Measurements from ENCODE around the gene CFAP61. TPM values are rescaled to one million over a fixed set of nuclear protein-coding genes. Genes with fewer than 3 reads are reported as not detected.

CFAP61 gene
- total RNA-seq, 1 donor from 2014 or later, result not detected

GRCh38 chr20:20404633-20405032 is 352.3 kb downstream of the CFAP61 start:
- Mint-ChIP-seq H3K4me1 (ENCODE audit: low read depth, unreplicated experiment) (peaks cover 2% of the 10 kb centered on the region), H3K9me3 (ENCODE audit: unreplicated experiment) (no peaks in the 10 kb centered on the region), H3K36me3 (ENCODE audit: low read depth, unreplicated experiment) (peaks cover under 1% of the 10 kb centered on the region), H3K27ac (ENCODE audit: unreplicated experiment) (no peak overlapping the region), H3K4me3 (ENCODE audit: unreplicated experiment) (no peak overlapping the region), H3K27me3 (ENCODE audit: low read depth, unreplicated experiment) (peaks cover 12% of the 10 kb centered on the region)
- no peak overlapping the region for H3K9ac ChIP-seq (ENCODE audit: low read length)
- H3K4me2 ChIP-seq (ENCODE audit: low read length), result no peak overlapping the region
- DNase-seq (ENCODE audit: low read depth) (no peak), FAIRE-seq (no peak)
- H3K4me3 ChIP-seq (ENCODE audit: insufficient read depth, low read depth, low read length), result no peak overlapping the region
- H3K27ac ChIP-seq (ENCODE audit: low read depth, low read length), result no peak overlapping the region
- TF ChIP-seq, protein P1, sequence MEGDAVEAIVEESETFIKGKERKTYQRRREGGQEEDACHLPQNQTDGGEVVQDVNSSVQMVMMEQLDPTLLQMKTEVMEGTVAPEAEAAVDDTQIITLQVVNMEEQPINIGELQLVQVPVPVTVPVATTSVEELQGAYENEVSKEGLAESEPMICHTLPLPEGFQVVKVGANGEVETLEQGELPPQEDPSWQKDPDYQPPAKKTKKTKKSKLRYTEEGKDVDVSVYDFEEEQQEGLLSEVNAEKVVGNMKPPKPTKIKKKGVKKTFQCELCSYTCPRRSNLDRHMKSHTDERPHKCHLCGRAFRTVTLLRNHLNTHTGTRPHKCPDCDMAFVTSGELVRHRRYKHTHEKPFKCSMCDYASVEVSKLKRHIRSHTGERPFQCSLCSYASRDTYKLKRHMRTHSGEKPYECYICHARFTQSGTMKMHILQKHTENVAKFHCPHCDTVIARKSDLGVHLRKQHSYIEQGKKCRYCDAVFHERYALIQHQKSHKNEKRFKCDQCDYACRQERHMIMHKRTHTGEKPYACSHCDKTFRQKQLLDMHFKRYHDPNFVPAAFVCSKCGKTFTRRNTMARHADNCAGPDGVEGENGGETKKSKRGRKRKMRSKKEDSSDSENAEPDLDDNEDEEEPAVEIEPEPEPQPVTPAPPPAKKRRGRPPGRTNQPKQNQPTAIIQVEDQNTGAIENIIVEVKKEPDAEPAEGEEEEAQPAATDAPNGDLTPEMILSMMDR (IDR thresholded peaks at IDR 0.05; ENCODE audit: insufficient read depth, low read depth, low read length), result no peak
- TF ChIP-seq EZH2 (IDR thresholded peaks at IDR 0.05; ENCODE audit: insufficient read depth, low read length), result no peak
- H3K36me3 ChIP-seq (ENCODE audit: insufficient read depth, low read length), result no peaks in the 10 kb centered on the region
- no peak overlapping the region for H2AFZ ChIP-seq (ENCODE audit: low read depth, low read length)
- H3K27me3 ChIP-seq (ENCODE audit: insufficient read depth, low read length), result no peaks in the 10 kb centered on the region
- H3K79me2 ChIP-seq (ENCODE audit: insufficient read depth, low read length), result no peaks in the 10 kb centered on the region
- H3K9me3 ChIP-seq (ENCODE audit: insufficient read depth, low read depth, low read length), result no peaks in the 10 kb centered on the region
- H4K20me1 ChIP-seq (ENCODE audit: insufficient read depth, low read length), result no peaks in the 10 kb centered on the region
- no peaks in the 10 kb centered on the region for H3K4me1 ChIP-seq (ENCODE audit: insufficient read depth, low read length)

DNA sequence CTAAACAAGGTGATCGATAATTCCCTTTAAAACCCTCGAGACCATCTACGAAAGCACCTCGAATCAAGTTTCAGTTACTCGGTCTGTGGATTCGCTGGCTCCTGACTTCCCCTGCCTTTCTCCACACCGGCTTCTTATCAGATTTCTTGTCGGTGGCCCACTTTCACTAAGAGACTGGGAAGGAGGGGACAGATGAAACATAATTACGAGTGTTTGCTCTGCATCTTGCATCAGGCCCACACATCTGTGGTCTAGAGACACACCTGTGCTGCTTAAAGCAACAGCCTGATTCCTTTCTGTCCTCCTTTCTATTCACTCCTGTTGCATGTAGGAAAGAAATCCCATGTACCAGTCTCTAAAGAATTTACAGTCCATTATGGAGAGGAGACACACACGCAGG is 353.3 kb downstream of the CFAP61 start:
- no peak overlapping the region for H2AFZ ChIP-seq (ENCODE audit: low read depth, low read length)
- H3K9ac ChIP-seq (ENCODE audit: low read length), result no peak overlapping the region
- FAIRE-seq (no peak), DNase-seq (ENCODE audit: low read depth) (no peak)
- H3K4me3 ChIP-seq (ENCODE audit: insufficient read depth, low read depth, low read length), result no peak overlapping the region
- H3K27me3 ChIP-seq (ENCODE audit: insufficient read depth, low read length), result no peaks in the 10 kb centered on the region
- no peaks in the 10 kb centered on the region for H3K4me1 ChIP-seq (ENCODE audit: insufficient read depth, low read length)
- peaks cover 2% of the 10 kb centered on the region for H3K36me3 Mint-ChIP-seq (ENCODE audit: low read depth, unreplicated experiment)
- no peak for TF ChIP-seq EZH2 (IDR thresholded peaks at IDR 0.05; ENCODE audit: insufficient read depth, low read length)
- TF ChIP-seq, protein P1 (IDR thresholded peaks at IDR 0.05; ENCODE audit: insufficient read depth, low read depth, low read length), result no peak
- H3K27ac Mint-ChIP-seq (ENCODE audit: unreplicated experiment), result no peak overlapping the region
- no peaks in the 10 kb centered on the region for H3K9me3 Mint-ChIP-seq (ENCODE audit: unreplicated experiment)
- H3K4me2 ChIP-seq (ENCODE audit: low read length), result no peak overlapping the region
- H4K20me1 ChIP-seq (ENCODE audit: insufficient read depth, low read length), result no peaks in the 10 kb centered on the region
- no peak overlapping the region for H3K27ac ChIP-seq (ENCODE audit: low read depth, low read length)
- H3K9me3 ChIP-seq (ENCODE audit: insufficient read depth, low read depth, low read length), result no peaks in the 10 kb centered on the region
- peaks cover 2% of the 10 kb centered on the region for H3K4me1 Mint-ChIP-seq (ENCODE audit: low read depth, unreplicated experiment)
- H3K79me2 ChIP-seq (ENCODE audit: insufficient read depth, low read length), result no peaks in the 10 kb centered on the region
- peaks cover 12% of the 10 kb centered on the region for H3K27me3 Mint-ChIP-seq (ENCODE audit: low read depth, unreplicated experiment)
- no peak overlapping the region for H3K4me3 Mint-ChIP-seq (ENCODE audit: unreplicated experiment)
- no peaks in the 10 kb centered on the region for H3K36me3 ChIP-seq (ENCODE audit: insufficient read depth, low read length)

DNA sequence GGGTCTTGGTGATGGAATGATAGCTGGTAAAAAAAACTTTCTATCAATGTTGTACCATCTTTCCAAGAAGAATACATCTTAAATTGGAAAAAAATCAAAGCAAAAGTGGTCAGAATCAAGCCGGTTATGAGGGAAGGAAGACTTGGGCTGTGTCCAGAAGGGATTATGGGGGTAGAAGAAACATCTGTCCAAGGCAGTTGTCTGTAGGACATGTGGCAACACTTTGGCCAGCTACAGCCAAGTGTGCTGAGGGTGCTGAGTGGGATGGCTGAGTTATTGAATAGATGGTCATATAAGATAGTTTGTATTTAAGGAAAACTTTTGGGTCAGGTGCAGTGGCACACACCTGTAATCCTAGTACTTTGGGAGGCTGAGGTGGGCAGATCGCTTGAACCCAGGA is 354.0 kb downstream of the CFAP61 start:
- TF ChIP-seq, protein P1 (IDR thresholded peaks at IDR 0.05; ENCODE audit: insufficient read depth, low read depth, low read length), result no peak
- TF ChIP-seq EZH2 (IDR thresholded peaks at IDR 0.05; ENCODE audit: insufficient read depth, low read length), result no peak
- no peak overlapping the region for H3K9ac ChIP-seq (ENCODE audit: low read length)
- H3K36me3 ChIP-seq (ENCODE audit: insufficient read depth, low read length), result no peaks in the 10 kb centered on the region
- Mint-ChIP-seq H3K4me3 (ENCODE audit: unreplicated experiment) (no peak overlapping the region), H3K27me3 (ENCODE audit: low read depth, unreplicated experiment) (peaks cover 14% of the 10 kb centered on the region), H3K9me3 (ENCODE audit: unreplicated experiment) (no peaks in the 10 kb centered on the region), H3K27ac (ENCODE audit: unreplicated experiment) (no peak overlapping the region), H3K36me3 (ENCODE audit: low read depth, unreplicated experiment) (peaks cover 2% of the 10 kb centered on the region), H3K4me1 (ENCODE audit: low read depth, unreplicated experiment) (peaks cover 2% of the 10 kb centered on the region)
- H2AFZ ChIP-seq (ENCODE audit: low read depth, low read length), result no peak overlapping the region
- no peaks in the 10 kb centered on the region for H3K27me3 ChIP-seq (ENCODE audit: insufficient read depth, low read length)
- DNase-seq (ENCODE audit: low read depth), result no peak
- FAIRE-seq, result no peak
- no peaks in the 10 kb centered on the region for H3K4me1 ChIP-seq (ENCODE audit: insufficient read depth, low read length)
- no peak overlapping the region for H3K27ac ChIP-seq (ENCODE audit: low read depth, low read length)
- H3K4me3 ChIP-seq (ENCODE audit: insufficient read depth, low read depth, low read length), result no peak overlapping the region
- H4K20me1 ChIP-seq (ENCODE audit: insufficient read depth, low read length), result no peaks in the 10 kb centered on the region
- no peaks in the 10 kb centered on the region for H3K9me3 ChIP-seq (ENCODE audit: insufficient read depth, low read depth, low read length)
- no peaks in the 10 kb centered on the region for H3K79me2 ChIP-seq (ENCODE audit: insufficient read depth, low read length)
- H3K4me2 ChIP-seq (ENCODE audit: low read length), result no peak overlapping the region

All from astrocyte (in vitro differentiated cells and primary cell).